ENCODE measurements around the gene SLC12A7.
"Not testable (repeated sequence)": the region's sequence is repeated elsewhere in the genome, so short reads cannot be mapped to it uniquely, and the experiment has no call there.

Gene SLC12A7

GRCh38 chr5:1127959-1128785, 16.3 kb upstream of the SLC12A7 start (continued):
- TF ChIP-seq PRDM2 (tag by site-specific recombination; IDR thresholded peaks at IDR 0.05; ENCODE audit: borderline replicate concordance) (no peak), SCRT2 (tag by site-specific recombination; IDR thresholded peaks at IDR 0.05) (no peak), ZNF423 (tag by site-specific recombination; IDR thresholded peaks at IDR 0.05) (no peak), ZNF157 (tag by site-specific recombination; IDR thresholded peaks at IDR 0.05) (no peak), EGR2 (tag by site-specific recombination; IDR thresholded peaks at IDR 0.05; ENCODE audit: low read depth) (peak; percentile 34; the same call in 1 of the 2 replicates), KLF1 (tag by site-specific recombination; IDR thresholded peaks at IDR 0.05) (peak; percentile 25; the same call in 1 of the 2 replicates), ZNF26 (tag by site-specific recombination; IDR thresholded peaks at IDR 0.05) (no peak), ZNF19 (tag by site-specific recombination; IDR thresholded peaks at IDR 0.05; ENCODE audit: low read depth) (no peak)

- CTCF ChIA-PET = interaction anchor here (0.6 to 7.5 kb wide), 5 partner anchors 15 to 140 kb away, joined by 3 to 35 read pairs (median 4); no protein-coding TSS in a partner anchor
- not testable (repeated sequence) for H3K27ac ChIP-seq (ENCODE audit: extremely low read depth, low read depth, low read length); H3K4me3 ChIP-seq (ENCODE audit: low read depth, low read length)
Observed at GRCh38 chr5:1125695-1126094, 13.8 kb upstream of the SLC12A7 start.

More at GRCh38 chr5:1125695-1126094, 13.8 kb upstream of the SLC12A7 start:
- POLR2A ChIA-PET = interaction anchor here (0.6 to 1.0 kb wide), 3 partner anchors 16 to 406 kb away, joined by 3 to 4 read pairs (median 3); no protein-coding TSS in a partner anchor
- not testable (repeated sequence) for H3K9me3 ChIP-seq (ENCODE audit: control insufficient read depth, insufficient read depth, low read depth, low read length); H3K4me1 ChIP-seq (ENCODE audit: control insufficient read depth, insufficient read depth, low read length); H3K36me3 ChIP-seq (ENCODE audit: control insufficient read depth in 2 of 2, insufficient read depth in 1 of 2, low read length in 2 of 2)
- TF ChIP-seq PRDM10 (tag by site-specific recombination; IDR thresholded peaks at IDR 0.05) (0 out of 2 replicates have a peak, but pooled peaks have one; percentile 38), ZNF362 (tag by site-specific recombination; IDR thresholded peaks at IDR 0.05) (peak; percentile 87), GLIS1 (tag by site-specific recombination; IDR thresholded peaks at IDR 0.05) (peak; percentile 65)
